ENCODE data around the gene EXOC6. TPM values are rescaled to one million over a fixed set of nuclear protein-coding genes. Genes with fewer than 3 reads are reported as not detected.
"Not testable (repeated sequence)": the region's sequence is repeated elsewhere in the genome, so short reads cannot be mapped to it uniquely, and the experiment has no call there.

EXOC6 gene
- total RNA-seq, 2 experiments from 2014 or later = 9.4 to 9.9 TPM

- H3K9me3 Mint-ChIP-seq = no peaks in the 10 kb centered on the region
- H3K27me3 Mint-ChIP-seq = peaks cover 4% of the 10 kb centered on the region
- CTCF ChIA-PET = no interaction called here
- POLR2A ChIA-PET = no interaction called here
- H3K36me3 Mint-ChIP-seq (ENCODE audit: low read depth) = no peaks in the 10 kb centered on the region
- no peaks in the 10 kb centered on the region for H3K4me1 Mint-ChIP-seq
- no peak overlapping the region for H3K27ac Mint-ChIP-seq
- DNase-seq = no peak
- no peak overlapping the region for H3K4me3 Mint-ChIP-seq
Measured at GRCh38 chr10:93098816-93099215, 250.5 kb downstream of the EXOC6 start.

GRCh38 chr10:93099670-93100069, 251.3 kb downstream of the EXOC6 start:
- POLR2A ChIA-PET = no interaction called here

DNA sequence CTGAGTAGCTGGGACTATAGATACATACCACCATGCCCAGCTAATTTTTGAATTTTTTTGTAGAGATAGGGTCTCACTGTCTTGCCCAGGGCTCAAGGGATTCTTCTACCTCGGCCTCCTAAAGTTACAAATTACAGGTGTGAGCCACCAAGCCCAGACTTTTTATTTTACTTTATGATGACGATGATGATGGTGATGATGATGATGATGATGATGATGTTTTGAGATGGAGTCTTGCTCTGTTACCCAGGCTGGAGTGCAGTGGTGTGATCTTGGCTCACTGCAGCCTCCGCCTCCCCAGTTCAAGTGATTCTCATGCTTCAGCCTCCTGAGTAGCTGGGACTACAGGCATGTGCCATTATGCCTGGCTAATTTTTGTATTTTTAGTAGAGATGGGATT, 252.8 kb downstream of the EXOC6 start:
- CTCF ChIA-PET = not testable (repeated sequence)

More at GRCh38 chr10:93099670-93100069, 251.3 kb downstream of the EXOC6 start:
- no peaks in the 10 kb centered on the region for H3K9me3 Mint-ChIP-seq
- H3K4me1 Mint-ChIP-seq = no peaks in the 10 kb centered on the region
- peaks cover 4% of the 10 kb centered on the region for H3K27me3 Mint-ChIP-seq
- H3K4me3 Mint-ChIP-seq = no peak overlapping the region
- H3K36me3 Mint-ChIP-seq (ENCODE audit: low read depth) = no peaks in the 10 kb centered on the region
- CTCF ChIA-PET = no interaction called here
- no peak for DNase-seq
- no peak overlapping the region for H3K27ac Mint-ChIP-seq

GRCh38 chr10:93103953-93104352, 255.6 kb downstream of the EXOC6 start:
- H3K36me3 Mint-ChIP-seq (ENCODE audit: low read depth) = no peaks in the 10 kb centered on the region
- H3K9me3 Mint-ChIP-seq = no peaks in the 10 kb centered on the region
- DNase-seq = no peak
- CTCF ChIA-PET = interaction anchor here (1.4 kb wide), 1 partner anchor 11 kb away, joined by 5 read pairs; no protein-coding TSS in a partner anchor
- no peak overlapping the region for H3K27ac Mint-ChIP-seq
- POLR2A ChIA-PET = no interaction called here
- no peaks in the 10 kb centered on the region for H3K4me1 Mint-ChIP-seq
- H3K27me3 Mint-ChIP-seq = peaks cover 3% of the 10 kb centered on the region
- H3K4me3 Mint-ChIP-seq = no peak overlapping the region

More for the DNA sequence above, 252.8 kb downstream of the EXOC6 start:
- H3K36me3 Mint-ChIP-seq (ENCODE audit: low read depth); DNase-seq; H3K9me3 Mint-ChIP-seq; POLR2A ChIA-PET; H3K4me1 Mint-ChIP-seq; H3K27me3 Mint-ChIP-seq; H3K4me3 Mint-ChIP-seq; H3K27ac Mint-ChIP-seq: not testable (repeated sequence)

- ChIA-PET CTCF (interaction anchor here (0.7 kb wide), 1 partner anchor 9 kb away, joined by 3 read pairs; no protein-coding TSS in a partner anchor), POLR2A (no interaction called here)
- H3K4me3 Mint-ChIP-seq = no peak overlapping the region
- no peaks in the 10 kb centered on the region for H3K4me1 Mint-ChIP-seq
- no peaks in the 10 kb centered on the region for H3K9me3 Mint-ChIP-seq
- no peaks in the 10 kb centered on the region for H3K36me3 Mint-ChIP-seq (ENCODE audit: low read depth)
- no peak for DNase-seq
- peaks cover 4% of the 10 kb centered on the region for H3K27me3 Mint-ChIP-seq
- H3K27ac Mint-ChIP-seq = no peak overlapping the region
Measured at GRCh38 chr10:93106631-93107072, 258.3 kb downstream of the EXOC6 start.

Other genes starting within 250 kb of the EXOC6 start
- under 1 TPM; 0.13 to 0.23 TPM for gene HHEX, start 158.6 kb upstream of the EXOC6 start, total RNA-seq
- not detected for gene CYP26C1, start 212.3 kb downstream of the EXOC6 start, total RNA-seq
- gene CYP26A1, start 225.4 kb downstream of the EXOC6 start, total RNA-seq = not detected

Data from activated CD4-positive, alpha-beta memory T cell treated with anti-CD3 and anti-CD28 coated beads, Interleukin-2, amount 10 ng/mL, durations not matched to agents 7 days and 5 days (primary cell).